Cardiac muscle cell (in vitro differentiated cells and primary cell): ENCODE data around the gene SYNDIG1L. TPM values are rescaled to one million over a fixed set of nuclear protein-coding genes. Genes with fewer than 3 reads are reported as not detected.

Source experiments
- DNase-seq, 2 donors: peaks; one replicate each; pipeline versions ENCODE4 v3.0.0 to v3.0.0-alpha.2; 2010 to 2017; ENCODE audit warnings: low read depth in 1 of 2, low spot score in 1 of 2
- H3K27ac ChIP-seq: fragments of 200-600 bp; sonication (generic); 2 replicates; pipeline ENCODE4 v1.5.1; 2016
- H3K27me3 ChIP-seq: fragments of 200-600 bp; sonication (generic); 2 replicates; pipeline ENCODE4 v1.6.0; 2016; ENCODE audit warnings: control low read depth
- H3K36me3 ChIP-seq: fragments of 200-600 bp; sonication (generic); 2 replicates; pipeline ENCODE4 v1.5.1; 2016; ENCODE audit warnings: control low read depth
- H3K4me1 ChIP-seq: fragments of 200-600 bp; sonication (generic); 2 replicates; pipeline ENCODE4 v1.8.1; 2017; ENCODE audit warnings: low read depth, mild to moderate bottlenecking, mixed run types
- H3K4me3 ChIP-seq: fragments of 200-600 bp; sonication (generic); 2 replicates; pipeline ENCODE4 v1.5.1; 2016; ENCODE audit warnings: mild to moderate bottlenecking
- H3K9me3 ChIP-seq: fragments of 200-600 bp; sonication (generic); 2 replicates; pipeline ENCODE4 v1.5.1; 2017; ENCODE audit warnings: low read depth, mild to moderate bottlenecking, control low read depth
- polyA plus RNA-seq: library from polyadenylated mRNA; unstranded; fragments of >200 nt; fragmentation: Nextera tagmentation; extraction: Ambion mirVana; gene quantifications from 2 replicates; pipeline ENCODE4 v1.2.1, GENCODE V29; 2016
- total RNA-seq: library from RNA; depleted of rRNA; stranded (reverse); fragments of >200 nt; gene quantifications from 2 replicates; pipeline ENCODE4 v1.2.3, GENCODE V29; 2016
- TF ChIP-seq, protein P1 (sequence below): IDR thresholded peaks from 2 replicates; pipeline ENCODE4 v1.5.1; 2012; ENCODE audit warnings: low read depth, mild to moderate bottlenecking, low read length

SYNDIG1L gene
- total and polyA plus RNA-seq, 2 experiments from 2014 or later, result 0.39 TPM; not detected in 1

DNA sequence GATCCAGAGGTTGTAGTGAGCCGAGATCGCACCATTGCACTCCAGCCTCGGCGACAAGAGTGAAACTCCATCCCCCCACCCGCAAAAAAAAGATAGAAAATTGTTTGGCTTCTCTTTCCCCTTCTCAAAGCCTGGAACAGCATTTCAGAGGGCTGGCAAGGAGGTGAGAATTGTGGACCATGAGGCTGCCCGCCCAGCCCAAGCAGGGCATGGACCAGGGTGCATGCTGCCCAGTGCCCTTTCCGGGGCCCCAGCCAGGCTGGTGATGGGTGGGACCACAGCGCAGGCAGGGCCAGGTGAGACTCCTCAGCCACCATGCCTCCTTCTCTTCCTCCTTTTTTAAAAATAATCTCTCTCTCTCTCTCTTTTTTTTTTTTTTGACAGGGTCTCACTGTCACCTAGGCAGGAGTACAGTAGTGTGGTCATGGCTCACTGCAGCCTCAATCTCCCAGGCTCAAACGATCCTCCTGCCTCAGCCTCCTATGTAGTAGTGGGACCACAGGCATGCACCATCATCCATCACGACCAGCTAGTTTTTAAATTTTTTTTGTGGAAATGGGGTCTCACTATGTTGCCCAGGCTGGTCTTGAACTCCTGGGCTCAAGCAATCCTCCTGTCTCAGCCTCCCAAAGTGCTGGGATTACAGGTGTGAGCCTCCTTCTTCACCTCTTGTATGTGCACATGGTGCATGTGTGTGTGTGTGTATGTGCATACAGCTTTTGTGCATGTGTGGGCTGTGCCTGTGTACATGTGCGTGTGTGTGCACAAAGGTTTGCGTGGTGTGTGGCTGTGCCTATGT lies 22.2 kb downstream of the SYNDIG1L start:
- H3K4me3 ChIP-seq, result no peak overlapping the region
- no peaks in the 10 kb centered on the region for H3K36me3 ChIP-seq
- H3K27ac ChIP-seq, result no peak overlapping the region
- no peaks in the 10 kb centered on the region for H3K27me3 ChIP-seq
- no peak for DNase-seq
- H3K9me3 ChIP-seq, result no peaks in the 10 kb centered on the region
- H3K4me1 ChIP-seq, result peaks cover 26% of the 10 kb centered on the region
- TF ChIP-seq, protein P1, sequence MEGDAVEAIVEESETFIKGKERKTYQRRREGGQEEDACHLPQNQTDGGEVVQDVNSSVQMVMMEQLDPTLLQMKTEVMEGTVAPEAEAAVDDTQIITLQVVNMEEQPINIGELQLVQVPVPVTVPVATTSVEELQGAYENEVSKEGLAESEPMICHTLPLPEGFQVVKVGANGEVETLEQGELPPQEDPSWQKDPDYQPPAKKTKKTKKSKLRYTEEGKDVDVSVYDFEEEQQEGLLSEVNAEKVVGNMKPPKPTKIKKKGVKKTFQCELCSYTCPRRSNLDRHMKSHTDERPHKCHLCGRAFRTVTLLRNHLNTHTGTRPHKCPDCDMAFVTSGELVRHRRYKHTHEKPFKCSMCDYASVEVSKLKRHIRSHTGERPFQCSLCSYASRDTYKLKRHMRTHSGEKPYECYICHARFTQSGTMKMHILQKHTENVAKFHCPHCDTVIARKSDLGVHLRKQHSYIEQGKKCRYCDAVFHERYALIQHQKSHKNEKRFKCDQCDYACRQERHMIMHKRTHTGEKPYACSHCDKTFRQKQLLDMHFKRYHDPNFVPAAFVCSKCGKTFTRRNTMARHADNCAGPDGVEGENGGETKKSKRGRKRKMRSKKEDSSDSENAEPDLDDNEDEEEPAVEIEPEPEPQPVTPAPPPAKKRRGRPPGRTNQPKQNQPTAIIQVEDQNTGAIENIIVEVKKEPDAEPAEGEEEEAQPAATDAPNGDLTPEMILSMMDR, result no peak

DNA sequence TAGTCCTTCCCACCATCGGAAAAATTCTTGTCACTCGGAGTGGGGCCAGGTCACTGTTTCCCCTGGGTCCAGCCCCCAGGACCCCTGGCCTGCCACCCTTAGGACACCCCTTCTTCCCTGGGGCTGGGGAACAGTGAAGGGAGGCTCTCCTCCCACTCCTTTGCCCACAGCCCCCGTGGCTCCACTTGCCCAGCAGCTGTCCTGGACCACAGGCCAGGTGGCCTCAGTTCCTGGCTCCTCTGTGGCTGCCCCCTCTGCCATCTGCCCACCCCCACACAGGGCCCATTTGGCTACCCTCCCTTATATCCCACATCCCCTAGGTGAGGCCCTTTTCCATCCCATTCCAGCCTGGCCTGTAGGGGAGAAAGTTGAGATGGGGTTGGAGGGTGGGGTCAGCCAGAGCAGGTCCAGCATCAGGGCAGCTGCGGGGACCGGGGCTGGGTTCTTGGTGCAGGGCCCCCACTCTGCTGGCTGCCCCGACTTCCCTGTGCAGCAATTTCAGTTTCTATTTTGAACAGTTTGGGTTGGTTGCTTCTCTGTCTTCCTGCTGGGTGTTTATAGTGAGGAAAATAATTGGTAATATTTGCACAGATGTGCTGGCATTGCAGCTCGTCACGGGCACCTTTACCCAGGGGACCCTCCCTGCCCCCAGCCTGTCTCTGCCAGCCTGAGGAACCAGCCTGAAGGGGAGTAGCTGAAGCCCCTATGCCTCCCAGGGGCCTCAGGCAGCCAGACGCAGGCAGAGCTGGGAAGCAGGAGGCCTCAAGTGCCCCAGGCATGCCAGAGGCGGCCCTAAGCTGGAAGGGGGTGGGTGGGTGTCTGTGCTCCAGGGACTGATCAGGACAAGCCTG lies 23.4 kb downstream of the SYNDIG1L start:
- no peak overlapping the region for H3K4me3 ChIP-seq

DNA sequence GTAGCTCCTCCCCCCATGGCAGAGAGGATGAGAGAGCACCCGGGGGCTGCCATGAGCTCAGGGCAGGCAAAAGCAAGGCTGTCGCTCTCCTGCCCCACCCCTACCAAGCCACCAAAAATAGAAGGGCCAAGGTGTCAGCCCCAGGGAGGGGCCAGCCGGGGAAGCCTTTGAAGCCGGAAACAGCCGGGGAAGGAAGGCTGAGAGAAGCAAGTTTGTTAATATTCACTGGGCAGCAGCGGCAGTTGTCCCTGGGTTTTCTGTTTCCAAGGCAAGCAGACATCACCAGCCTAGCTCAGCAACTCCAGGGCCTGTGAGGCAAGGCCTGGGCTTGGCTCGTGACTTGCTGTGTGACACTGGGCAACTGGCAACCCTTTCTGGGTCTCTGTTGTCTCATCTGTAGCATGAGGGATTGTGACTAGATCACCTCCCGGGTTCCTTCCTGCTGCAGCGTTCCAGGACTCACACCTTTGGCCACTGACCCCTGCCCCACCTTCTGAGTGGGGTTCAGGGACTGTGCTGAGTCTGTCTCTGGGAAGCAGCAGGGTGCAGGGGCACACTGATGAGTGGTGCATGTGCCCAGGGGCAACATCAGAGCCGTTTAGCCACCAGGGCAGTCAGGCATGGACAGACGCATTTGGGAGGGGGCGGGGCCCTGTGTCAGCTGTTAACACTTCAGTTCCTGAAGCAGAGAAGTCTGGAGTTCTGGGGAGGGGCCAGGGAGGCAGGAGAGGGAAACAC lies 24.3 kb downstream of the SYNDIG1L start:
- Histone ChIP-seq H3K27ac (peak overlapping the region; percentile 73), H3K4me3 (peak overlapping the region; percentile 12), H3K9me3 (no peaks in the 10 kb centered on the region), H3K27me3 (no peaks in the 10 kb centered on the region), H3K36me3 (no peaks in the 10 kb centered on the region), H3K4me1 (peaks cover 26% of the 10 kb centered on the region)
- TF ChIP-seq, protein P1, result no peak
- DNase-seq, result peak in 1 of 2 donors; percentile 86

More for the DNA sequence above, 23.4 kb downstream of the SYNDIG1L start:
- Histone ChIP-seq H3K36me3 (no peaks in the 10 kb centered on the region), H3K27ac (peak overlapping the region; percentile 73), H3K4me1 (peaks cover 26% of the 10 kb centered on the region), H3K9me3 (no peaks in the 10 kb centered on the region), H3K27me3 (no peaks in the 10 kb centered on the region)
- TF ChIP-seq, protein P1, result no peak
- peak in 1 of 2 donors; percentile 35 for DNase-seq

- Histone ChIP-seq H3K36me3 (no peaks in the 10 kb centered on the region), H3K27ac (peak overlapping the region; percentile 73), H3K4me1 (peaks cover 26% of the 10 kb centered on the region), H3K4me3 (peak overlapping the region; percentile 12), H3K27me3 (no peaks in the 10 kb centered on the region), H3K9me3 (no peaks in the 10 kb centered on the region)
- DNase-seq, result no peak
- TF ChIP-seq, protein P1, result no peak
Observed at GRCh38 chr14:74400919-74401503, 25.0 kb downstream of the SYNDIG1L start.

DNA sequence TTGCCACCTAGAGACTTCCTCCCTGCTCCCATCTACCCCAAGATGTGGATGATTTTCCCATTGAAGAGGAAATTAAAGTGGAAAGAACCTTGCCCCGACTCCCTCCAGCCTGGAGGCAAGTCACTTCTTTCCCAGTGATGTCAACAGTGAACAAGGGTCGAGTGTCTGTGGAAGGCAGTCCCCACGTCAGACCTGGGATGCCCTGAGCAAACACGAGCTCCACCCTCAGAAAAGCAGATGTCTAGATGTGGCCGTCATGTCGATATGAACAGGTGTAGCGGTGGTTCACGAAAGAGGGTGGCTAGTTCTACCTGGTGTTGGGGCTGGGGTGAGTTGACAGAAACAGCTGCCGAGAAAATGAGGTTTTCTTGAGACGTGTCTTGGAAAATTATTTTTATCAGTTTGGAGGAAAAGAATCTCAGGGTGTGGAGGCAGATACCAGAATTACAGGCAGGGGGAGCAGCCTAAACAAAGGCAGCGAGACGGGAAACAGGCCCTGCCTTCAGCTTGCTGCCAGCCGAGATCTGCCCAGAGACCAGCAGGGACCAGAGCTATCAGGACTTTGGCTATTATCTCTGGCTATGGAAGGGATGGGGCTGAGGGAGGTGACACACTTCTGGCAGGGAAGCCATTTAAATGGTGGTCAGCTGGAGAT lies 25.9 kb downstream of the SYNDIG1L start:
- Histone ChIP-seq H3K27ac (peak overlapping the region; percentile 26), H3K27me3 (no peaks in the 10 kb centered on the region), H3K36me3 (no peaks in the 10 kb centered on the region), H3K4me3 (no peak overlapping the region), H3K4me1 (peaks cover 26% of the 10 kb centered on the region), H3K9me3 (no peaks in the 10 kb centered on the region)
- TF ChIP-seq, protein P1, result peak; percentile 21
- DNase-seq, result peak; percentile 20 to 25
